ENCODE data around the gene TREH. TPM values are rescaled to one million over a fixed set of nuclear protein-coding genes. Genes with fewer than 3 reads are reported as not detected.
"Not testable (repeated sequence)": the region's sequence is repeated elsewhere in the genome, so short reads cannot be mapped to it uniquely, and the experiment has no call there.

Gene TREH
- total and polyA plus RNA-seq, 4 donors, result 0.17 to 1.1 (median 0.19) TPM; not detected in 1

DNA sequence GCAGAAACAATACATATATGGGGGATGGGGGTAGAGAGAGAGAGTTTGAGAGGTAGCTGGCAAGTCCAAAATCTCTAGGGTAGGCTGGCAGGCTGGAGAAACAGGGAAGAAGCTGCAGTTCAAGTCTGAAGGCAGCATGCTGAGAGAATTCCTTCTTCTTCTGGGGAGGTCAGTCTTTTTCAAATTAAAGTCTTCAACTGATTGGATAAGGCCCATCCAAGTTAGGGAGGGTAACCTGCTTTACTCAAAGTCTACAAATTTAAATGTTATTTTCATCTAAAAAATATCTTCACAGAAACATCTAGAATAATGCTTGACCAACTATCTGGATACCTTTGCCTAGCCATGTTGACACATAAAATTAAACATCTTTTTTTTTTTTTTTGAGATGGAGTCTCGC is 2.9 kb upstream of the TREH start:
- TF ChIP-seq, protein P1, sequence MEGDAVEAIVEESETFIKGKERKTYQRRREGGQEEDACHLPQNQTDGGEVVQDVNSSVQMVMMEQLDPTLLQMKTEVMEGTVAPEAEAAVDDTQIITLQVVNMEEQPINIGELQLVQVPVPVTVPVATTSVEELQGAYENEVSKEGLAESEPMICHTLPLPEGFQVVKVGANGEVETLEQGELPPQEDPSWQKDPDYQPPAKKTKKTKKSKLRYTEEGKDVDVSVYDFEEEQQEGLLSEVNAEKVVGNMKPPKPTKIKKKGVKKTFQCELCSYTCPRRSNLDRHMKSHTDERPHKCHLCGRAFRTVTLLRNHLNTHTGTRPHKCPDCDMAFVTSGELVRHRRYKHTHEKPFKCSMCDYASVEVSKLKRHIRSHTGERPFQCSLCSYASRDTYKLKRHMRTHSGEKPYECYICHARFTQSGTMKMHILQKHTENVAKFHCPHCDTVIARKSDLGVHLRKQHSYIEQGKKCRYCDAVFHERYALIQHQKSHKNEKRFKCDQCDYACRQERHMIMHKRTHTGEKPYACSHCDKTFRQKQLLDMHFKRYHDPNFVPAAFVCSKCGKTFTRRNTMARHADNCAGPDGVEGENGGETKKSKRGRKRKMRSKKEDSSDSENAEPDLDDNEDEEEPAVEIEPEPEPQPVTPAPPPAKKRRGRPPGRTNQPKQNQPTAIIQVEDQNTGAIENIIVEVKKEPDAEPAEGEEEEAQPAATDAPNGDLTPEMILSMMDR (IDR thresholded peaks at IDR 0.05; ENCODE audit: control extremely low read depth, extremely low read depth), result no peak
- no peaks in the 10 kb centered on the region for H3K9me3 ChIP-seq (ENCODE audit: control insufficient read depth in 4 of 4, insufficient read depth in 3 of 4, low read length in 3 of 4)
- peaks cover 0 to 4% (median 0%) of the 10 kb centered on the region in 3 donors for H3K27me3 ChIP-seq (ENCODE audit: control insufficient read depth in 3 of 3, insufficient read depth in 3 of 3, low read length in 2 of 3)
- no peaks in the 10 kb centered on the region for H3K4me1 ChIP-seq (ENCODE audit: control insufficient read depth in 5 of 5, insufficient read depth in 5 of 5, low read length in 5 of 5)
- ATAC-seq (ENCODE audit: insufficient read depth, low FRiP score) (no peak), DNase-seq (no peak)
- no peak overlapping the region for H3K4me3 ChIP-seq
- no peak overlapping the region for H3K27ac ChIP-seq (ENCODE audit: low read depth in 1 of 2, low read length in 1 of 2)
- no peak overlapping the region for H3K9ac ChIP-seq (ENCODE audit: insufficient read depth in 1 of 2, low read length in 2 of 2)
- H3K36me3 ChIP-seq (ENCODE audit: control insufficient read depth in 4 of 4, insufficient read depth in 4 of 4, low read length in 4 of 4), result no peaks in the 10 kb centered on the region
- WGBS, 2 donors, result 92 to 100% methylated on average over 1 of the region's 1 CpG

DNA sequence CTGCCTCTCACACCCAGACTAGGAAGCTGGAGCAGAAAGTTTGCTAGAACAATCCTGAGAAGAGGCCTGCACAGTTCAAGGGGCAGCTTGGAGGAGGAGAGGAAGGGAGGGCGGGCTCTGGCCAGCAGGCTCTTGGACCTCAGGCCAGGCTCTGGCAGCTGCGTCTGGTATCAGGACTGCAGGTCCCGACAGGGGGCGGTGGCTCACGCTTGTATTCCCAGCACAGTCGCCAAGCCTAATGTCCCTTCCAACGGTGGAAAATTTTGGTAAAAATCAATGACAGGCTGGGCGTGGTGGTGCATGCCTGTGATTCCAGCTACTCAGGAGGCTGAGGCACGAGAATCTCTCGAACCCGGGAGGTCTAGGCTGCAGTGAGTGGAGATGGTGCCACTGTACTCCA is 542 bp downstream of the TREH start:
- not testable (repeated sequence) for ATAC-seq (ENCODE audit: insufficient read depth, low FRiP score); DNase-seq; H3K4me3 ChIP-seq; H3K4me1 ChIP-seq (ENCODE audit: control insufficient read depth in 5 of 5, insufficient read depth in 5 of 5, low read length in 5 of 5); H3K27ac ChIP-seq (ENCODE audit: low read depth in 1 of 2, low read length in 1 of 2); H3K9ac ChIP-seq (ENCODE audit: insufficient read depth in 1 of 2, low read length in 2 of 2); H3K9me3 ChIP-seq (ENCODE audit: control insufficient read depth in 4 of 4, insufficient read depth in 3 of 4, low read length in 3 of 4); H3K27me3 ChIP-seq (ENCODE audit: control insufficient read depth in 3 of 3, insufficient read depth in 3 of 3, low read length in 2 of 3); H3K36me3 ChIP-seq (ENCODE audit: control insufficient read depth in 4 of 4, insufficient read depth in 4 of 4, low read length in 4 of 4)
- 54 to 70% methylated on average over 11 of the region's 11 CpGs for WGBS, 2 donors

DNA sequence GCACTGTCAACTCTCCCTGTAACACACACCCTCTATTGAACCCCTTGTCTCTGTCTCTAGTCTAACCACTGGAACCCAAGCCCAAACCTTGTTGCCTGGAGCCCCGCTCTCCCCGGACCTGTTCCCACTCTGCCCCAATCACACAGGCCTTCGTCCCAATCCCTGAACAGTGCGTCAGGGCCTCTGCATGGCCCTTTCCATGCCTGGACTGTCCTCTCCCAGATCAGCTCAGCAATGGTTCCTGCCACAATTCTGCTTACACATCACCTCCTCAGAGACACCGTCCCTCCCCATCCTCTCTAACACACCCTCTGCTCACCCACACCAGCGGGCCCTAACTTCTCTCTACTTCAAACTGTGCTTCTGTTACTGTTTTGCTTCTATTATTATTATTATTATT is 1.5 kb downstream of the TREH start:
- WGBS, 2 donors, result 95 to 99% methylated on average over 6 of the region's 6 CpGs
- TF ChIP-seq, protein P1 (IDR thresholded peaks at IDR 0.05; ENCODE audit: control extremely low read depth, extremely low read depth), result no peak
- H3K9me3 ChIP-seq (ENCODE audit: control insufficient read depth in 4 of 4, insufficient read depth in 3 of 4, low read length in 3 of 4), result peaks cover 0 to 2% (median 0%) of the 10 kb centered on the region in 4 donors
- H3K27me3 ChIP-seq (ENCODE audit: control insufficient read depth in 3 of 3, insufficient read depth in 3 of 3, low read length in 2 of 3), result peaks cover 0 to 4% (median 0%) of the 10 kb centered on the region in 3 donors
- no peak overlapping the region for H3K4me3 ChIP-seq
- no peak overlapping the region for H3K27ac ChIP-seq (ENCODE audit: low read depth in 1 of 2, low read length in 1 of 2)
- ATAC-seq (ENCODE audit: insufficient read depth, low FRiP score), result no peak
- H3K4me1 ChIP-seq (ENCODE audit: control insufficient read depth in 5 of 5, insufficient read depth in 5 of 5, low read length in 5 of 5), result no peaks in the 10 kb centered on the region
- H3K9ac ChIP-seq (ENCODE audit: insufficient read depth in 1 of 2, low read length in 2 of 2), result no peak overlapping the region
- no peak for DNase-seq
- H3K36me3 ChIP-seq (ENCODE audit: control insufficient read depth in 4 of 4, insufficient read depth in 4 of 4, low read length in 4 of 4), result no peaks in the 10 kb centered on the region

DNA sequence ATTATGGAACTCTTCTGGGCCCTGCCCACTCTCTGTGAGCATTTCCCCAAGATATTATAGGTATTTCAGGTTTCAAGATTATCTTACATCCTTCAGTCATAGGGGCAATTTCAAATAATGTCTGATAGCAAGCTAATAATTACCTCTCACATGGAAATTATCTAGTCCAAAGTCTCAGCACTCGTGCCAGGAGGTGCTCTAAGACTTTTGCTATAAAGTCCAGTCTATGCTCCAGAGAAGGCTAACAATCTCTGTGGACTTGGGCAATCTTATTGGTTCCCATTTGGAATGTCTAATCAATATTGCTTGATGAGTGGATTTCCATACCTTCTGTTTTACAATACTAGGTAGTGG is 5.4 kb downstream of the TREH start:
- H3K9me3 ChIP-seq (ENCODE audit: control insufficient read depth in 4 of 4, insufficient read depth in 3 of 4, low read length in 3 of 4), result peaks cover 0 to 2% (median 0%) of the 10 kb centered on the region in 4 donors
- 93 to 97% methylated on average over 1 of the region's 1 CpG for WGBS, 2 donors
- ATAC-seq (ENCODE audit: insufficient read depth, low FRiP score) (no peak), DNase-seq (no peak)
- no peaks in the 10 kb centered on the region for H3K27me3 ChIP-seq (ENCODE audit: control insufficient read depth in 3 of 3, insufficient read depth in 3 of 3, low read length in 2 of 3)
- no peak overlapping the region for H3K9ac ChIP-seq (ENCODE audit: insufficient read depth in 1 of 2, low read length in 2 of 2)
- no peak overlapping the region for H3K4me3 ChIP-seq
- H3K4me1 ChIP-seq (ENCODE audit: control insufficient read depth in 5 of 5, insufficient read depth in 5 of 5, low read length in 5 of 5), result no peaks in the 10 kb centered on the region
- no peaks in the 10 kb centered on the region for H3K36me3 ChIP-seq (ENCODE audit: control insufficient read depth in 4 of 4, insufficient read depth in 4 of 4, low read length in 4 of 4)
- no peak overlapping the region for H3K27ac ChIP-seq (ENCODE audit: low read depth in 1 of 2, low read length in 1 of 2)
- TF ChIP-seq, protein P1 (IDR thresholded peaks at IDR 0.05; ENCODE audit: control extremely low read depth, extremely low read depth), result no peak

Measured in lung (tissue), 12 donors.